Hematopoietic multipotent progenitor cell treated with erythropoietin and hydrocortisone succinate and interleukin-3 and kit ligand, for 6 days (in vitro differentiated cells): ENCODE results near the gene LUZP2.
A peak's percentile ranks its signal among the peaks of the same experiment; 100 is the strongest.

ENCODE experiments used
- DNase-seq: peaks from one replicate; pipeline ENCODE4 v3.0.0-alpha.2; 2015

Gene LUZP2

GRCh38 chr11:24496736-24497725 is at the start of gene LUZP2:
Gene LUZP2 (plus strand): TSS chr11:24497053.
- DNase-seq = no peak

- DNase-seq = no peak
Observed at GRCh38 chr11:24453129-24453718, 43.6 kb upstream of the LUZP2 start.

GRCh38 chr11:24457985-24458384 is 38.9 kb upstream of the LUZP2 start:
- DNase-seq = no peak

- DNase-seq = no peak
Observed at GRCh38 chr11:24470431-24470830, 26.4 kb upstream of the LUZP2 start.

GRCh38 chr11:24471084-24471483 is 25.8 kb upstream of the LUZP2 start:
- DNase-seq = no peak

- no peak for DNase-seq
Observed at GRCh38 chr11:24478718-24479117, 18.1 kb upstream of the LUZP2 start.

GRCh38 chr11:24489477-24489876 is 7.4 kb upstream of the LUZP2 start:
- no peak for DNase-seq

- no peak for DNase-seq
Observed at GRCh38 chr11:24496386-24496735, 492 bp upstream of the LUZP2 start.

GRCh38 chr11:24497831-24498230 is 978 bp downstream of the LUZP2 start:
- no peak for DNase-seq

- DNase-seq = no peak
Observed at GRCh38 chr11:24502425-24502824, 5.6 kb downstream of the LUZP2 start.

- peak; percentile 3 for DNase-seq
Observed at GRCh38 chr11:24509114-24509513, 12.3 kb downstream of the LUZP2 start.

- no peak for DNase-seq
Observed at GRCh38 chr11:24511511-24511910, 14.7 kb downstream of the LUZP2 start.

GRCh38 chr11:24513479-24514218 is 16.8 kb downstream of the LUZP2 start:
- DNase-seq = no peak

- DNase-seq = no peak
Observed at GRCh38 chr11:24514219-24514594, 17.4 kb downstream of the LUZP2 start.

- no peak for DNase-seq
Observed at GRCh38 chr11:24515632-24516031, 18.8 kb downstream of the LUZP2 start.

- no peak for DNase-seq
Observed at GRCh38 chr11:24516638-24517037, 19.8 kb downstream of the LUZP2 start.

GRCh38 chr11:24521601-24522000 is 24.7 kb downstream of the LUZP2 start:
- no peak for DNase-seq

GRCh38 chr11:24524156-24524555 is 27.3 kb downstream of the LUZP2 start:
- no peak for DNase-seq

- DNase-seq = no peak
Observed at GRCh38 chr11:24531528-24531927, 34.7 kb downstream of the LUZP2 start.

- DNase-seq = no peak
Observed at GRCh38 chr11:24543771-24544170, 46.9 kb downstream of the LUZP2 start.

- no peak for DNase-seq
Observed at GRCh38 chr11:24556693-24557092, 59.8 kb downstream of the LUZP2 start.

GRCh38 chr11:24559315-24559714 is 62.5 kb downstream of the LUZP2 start:
- peak; percentile 0 for DNase-seq

GRCh38 chr11:24560324-24560723 is 63.5 kb downstream of the LUZP2 start:
- DNase-seq = no peak

- no peak for DNase-seq
Observed at GRCh38 chr11:24567380-24567779, 70.5 kb downstream of the LUZP2 start.
